Measurements from ENCODE around the gene C7.

GRCh38 chr5:40916226-40916625 is 6.9 kb downstream of the C7 start:
- TF ChIP-seq CTCF (conservative IDR thresholded peaks at IDR 0.05; ENCODE audit: low read depth, low read length) (no peak), EZH2 (IDR thresholded peaks at IDR 0.05; ENCODE audit: borderline replicate concordance, low read depth, low read length, poor library complexity, severe bottlenecking) (no peak)
